ENCODE data around the gene CPNE9.
"Not testable (repeated sequence)": the region's sequence is repeated elsewhere in the genome, so short reads cannot be mapped to it uniquely, and the experiment has no call there.

CPNE9 gene

DNA sequence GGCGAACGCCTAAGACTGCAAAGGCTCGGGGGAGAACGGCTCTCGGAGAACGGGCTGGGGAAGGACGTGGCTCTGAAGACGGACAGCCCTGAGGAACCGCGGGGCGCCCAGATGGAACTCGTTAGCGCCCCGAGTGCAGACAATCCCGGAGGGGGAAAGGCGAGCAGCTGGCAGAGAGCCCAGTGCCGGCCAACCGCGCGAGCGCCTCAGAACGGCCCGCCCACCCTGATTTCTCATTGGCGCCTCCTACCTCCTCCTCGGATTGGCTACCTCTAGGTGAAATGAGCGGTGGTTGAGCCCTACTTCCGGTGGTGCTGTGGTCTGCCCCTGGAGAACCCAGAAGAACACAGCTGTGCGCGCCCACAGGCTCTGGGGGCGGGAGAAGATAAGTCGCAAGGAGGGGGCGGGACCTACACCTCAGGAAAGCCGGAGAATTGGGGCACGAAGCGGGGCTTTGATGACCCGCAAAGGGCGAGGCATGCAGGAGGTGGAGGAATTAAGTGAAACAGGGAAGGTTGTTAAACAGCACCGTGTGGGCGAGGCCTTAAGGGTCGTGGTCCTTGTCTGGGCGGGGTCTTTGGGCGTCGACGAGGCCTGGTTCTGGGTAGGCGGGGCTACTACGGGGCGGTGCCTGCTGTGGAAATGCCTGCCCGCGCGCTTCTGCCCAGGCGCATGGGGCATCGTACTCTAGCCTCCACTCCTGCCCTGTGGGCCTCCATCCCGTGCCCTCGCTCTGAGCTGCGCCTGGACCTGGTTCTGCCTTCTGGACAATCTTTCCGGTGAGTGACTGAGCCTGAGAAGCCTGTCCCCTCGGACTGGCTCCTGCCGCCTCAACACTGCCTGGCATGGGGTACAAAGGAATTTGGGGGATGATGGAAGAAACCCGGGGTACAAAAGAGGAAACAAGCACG is 46.3 kb downstream of the CPNE9 start, which contains the start of gene OGG1:
TSS of gene OGG1 (plus strand) at position 308 of the 911 bp plus-strand sequence. CDS start at position 643, 335 bp downstream.
- DNase-seq = peak; percentile 90

- no peak for DNase-seq
These were observed 47.2 kb downstream of the CPNE9 start for GRCh38 chr3:9750556-9751411.

- DNase-seq = no peak
These were observed 51.0 kb downstream of the CPNE9 start for GRCh38 chr3:9754678-9755077.

GRCh38 chr3:9757427-9757826 is 53.8 kb downstream of the CPNE9 start:
- DNase-seq = no peak

DNA sequence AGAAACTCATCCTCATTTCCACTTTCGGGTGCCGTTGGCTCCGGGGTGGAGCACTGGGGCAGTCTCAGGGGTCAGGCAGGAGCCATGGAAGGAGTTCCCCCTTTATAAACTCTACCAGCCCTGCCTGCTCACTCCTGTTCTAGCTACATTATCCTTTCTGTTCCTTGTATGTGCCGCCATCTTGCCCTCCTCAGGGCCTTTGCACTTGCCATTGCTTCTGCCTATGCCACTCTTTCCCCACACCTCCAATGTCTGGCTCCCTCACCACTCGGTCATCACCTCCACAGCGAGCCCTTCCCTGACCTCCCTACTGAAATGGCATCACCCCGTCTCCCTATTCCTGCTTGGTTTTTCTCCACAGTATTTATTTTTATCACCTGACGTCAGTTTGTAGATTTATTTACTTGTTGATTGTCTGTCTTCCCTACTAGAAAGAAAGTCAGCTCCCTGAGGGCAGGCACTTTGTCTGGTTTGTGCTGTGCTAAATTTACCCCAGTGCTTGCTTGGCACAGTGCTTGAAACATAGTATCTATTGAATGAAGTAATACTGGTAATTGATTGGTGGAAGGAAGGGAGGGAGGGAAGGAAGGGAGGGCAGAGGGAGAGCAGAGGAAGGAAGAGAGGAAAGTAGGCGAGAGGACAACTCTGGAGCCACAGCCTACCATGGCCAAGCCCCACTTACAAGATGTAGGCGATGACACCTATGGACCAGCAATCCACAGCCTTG is 57.3 kb downstream of the CPNE9 start:
- DNase-seq = no peak

DNA sequence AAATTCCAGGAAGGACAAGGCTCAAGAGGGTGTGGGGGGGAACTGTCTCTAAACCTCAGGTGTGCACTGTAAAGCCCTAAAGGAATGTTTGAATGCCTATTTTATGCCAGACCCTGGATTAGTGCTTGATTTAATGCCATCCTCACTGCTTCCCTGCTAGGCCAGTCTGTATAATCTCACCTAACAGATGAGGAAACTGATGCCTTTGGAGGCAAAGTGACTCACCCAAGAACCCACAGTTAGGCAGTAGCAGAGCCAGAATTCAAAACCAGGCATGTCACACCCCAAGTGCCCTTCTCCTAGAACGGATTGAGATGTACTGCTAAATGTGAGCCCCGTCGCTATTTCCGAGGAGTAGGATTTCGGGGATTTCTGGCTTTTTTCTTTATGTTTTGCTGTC is 58.3 kb downstream of the CPNE9 start:
- no peak for DNase-seq

DNA sequence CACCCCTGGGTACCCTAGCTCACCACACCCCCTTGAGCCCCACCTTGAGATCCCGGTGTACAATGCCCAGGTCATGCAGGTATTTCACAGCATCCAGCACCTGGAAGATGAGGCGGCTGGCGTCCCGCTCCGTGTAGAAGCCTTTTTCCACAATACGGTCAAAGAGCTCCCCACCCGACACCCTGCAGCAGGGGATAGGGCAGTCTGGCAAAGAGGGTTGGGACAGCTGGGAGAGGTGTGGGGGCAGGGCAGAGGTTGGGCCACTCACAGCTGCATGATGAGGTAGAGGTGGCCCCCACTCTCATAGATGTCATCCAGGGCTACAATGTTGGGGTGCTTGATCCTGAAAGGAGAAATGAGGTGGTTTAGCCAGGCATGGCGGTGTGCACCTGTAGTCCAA is 59.2 kb downstream of the CPNE9 start:
- no peak for DNase-seq

GRCh38 chr3:9765865-9766264 is 62.2 kb downstream of the CPNE9 start:
- no peak for DNase-seq

DNA sequence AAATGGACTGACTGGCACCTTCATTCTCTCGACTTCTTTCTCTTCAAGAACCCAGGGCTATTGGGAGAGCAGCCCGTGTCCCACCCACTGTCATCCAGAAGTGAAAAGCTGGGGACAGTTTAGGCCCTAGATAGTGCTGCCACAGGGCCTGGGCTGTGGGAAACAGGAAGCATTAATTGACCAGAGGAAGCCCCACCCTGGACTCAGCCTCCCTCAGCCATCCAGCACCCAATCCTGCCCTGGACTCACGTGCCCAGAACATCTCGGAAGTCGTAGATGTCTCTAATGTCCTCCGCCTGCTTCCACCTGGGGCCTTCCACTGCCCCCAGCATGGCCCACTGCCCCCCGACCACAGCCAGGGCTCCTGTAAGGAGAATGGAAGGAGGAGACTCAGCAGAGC is 63.8 kb downstream of the CPNE9 start:
- no peak for DNase-seq

GRCh38 chr3:9768141-9768775 is 64.6 kb downstream of the CPNE9 start:
- no peak for DNase-seq

DNA sequence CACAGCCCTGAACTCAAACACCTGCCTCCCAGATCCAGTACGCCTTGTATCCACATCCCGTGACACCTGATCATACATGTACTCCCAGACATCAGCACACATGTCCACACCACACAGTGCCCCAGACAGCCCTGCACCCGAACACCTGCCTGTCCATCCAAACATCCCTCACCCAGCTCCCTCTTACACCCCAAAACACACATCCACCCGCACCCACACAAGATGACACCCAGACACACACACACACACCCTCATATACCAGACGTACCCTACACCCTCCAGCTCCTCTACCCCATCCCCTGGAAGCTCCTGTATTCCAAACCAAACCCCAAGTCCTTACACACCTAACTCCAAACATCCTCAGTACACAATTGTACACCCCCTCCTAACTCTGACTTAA is 65.4 kb downstream of the CPNE9 start:
- no peak for DNase-seq

- no peak for DNase-seq
These were observed 66.0 kb downstream of the CPNE9 start, which contains the start of gene CAMK1 for GRCh38 chr3:9769426-9770275. TSS of gene CAMK1 (minus strand) at chr3:9769947. CDS start at chr3:9767749, 2,198 bp downstream.

DNA sequence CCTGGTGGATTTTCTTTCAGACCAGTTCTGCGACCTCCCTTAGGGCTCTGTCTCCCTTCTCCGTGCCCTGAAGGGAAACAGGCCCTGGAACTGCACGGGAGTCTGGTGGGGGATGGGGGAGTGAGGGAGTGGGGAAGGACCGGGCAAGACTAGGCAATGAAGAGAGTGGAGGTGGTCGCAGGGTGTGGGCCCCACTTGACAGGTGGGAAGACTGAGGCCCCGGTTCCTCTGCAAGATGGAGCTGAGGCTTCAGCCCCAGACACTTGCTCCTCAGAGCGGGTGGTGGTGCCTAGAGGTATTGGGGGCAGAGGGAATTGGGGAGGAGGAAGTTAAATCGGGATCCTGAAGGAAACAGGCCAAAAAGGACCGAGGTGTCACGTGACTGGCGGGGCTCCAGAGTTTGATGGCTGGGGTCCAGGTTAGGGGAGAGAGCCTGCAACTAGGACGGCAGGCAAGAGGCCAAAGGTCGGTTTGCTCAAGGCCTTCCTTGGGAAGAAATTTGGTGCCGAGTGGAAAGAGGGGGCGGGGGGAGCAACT is 66.7 kb downstream of the CPNE9 start:
- no peak for DNase-seq

DNA sequence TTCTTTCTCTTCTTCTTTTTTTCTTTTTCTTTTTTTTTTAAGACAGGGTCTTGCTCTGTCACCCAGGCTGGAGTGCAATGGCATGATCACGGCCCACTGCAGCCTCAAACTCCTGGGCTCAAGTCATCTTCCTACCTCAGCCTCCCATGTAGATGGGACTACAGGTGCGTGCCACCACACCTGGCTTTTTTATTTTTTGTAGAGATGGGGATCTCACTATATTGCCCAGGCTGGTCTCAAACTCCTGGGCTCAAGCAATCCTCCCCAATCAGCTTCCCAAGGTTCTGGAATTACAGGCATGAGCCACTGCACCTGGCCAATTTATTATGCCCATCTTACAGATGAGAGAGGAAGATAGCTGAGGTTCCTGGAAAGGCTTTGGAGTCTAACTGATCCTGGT is 67.4 kb downstream of the CPNE9 start:
- not testable (repeated sequence) for DNase-seq

- DNase-seq = no peak
These were observed 73.5 kb downstream of the CPNE9 start for GRCh38 chr3:9776896-9777693.

GRCh38 chr3:9777694-9778021 is 74.0 kb downstream of the CPNE9 start:
- DNase-seq = no peak

GRCh38 chr3:9778143-9779074 is 74.8 kb downstream of the CPNE9 start:
- no peak for DNase-seq

GRCh38 chr3:9779075-9779593 is 75.5 kb downstream of the CPNE9 start:
- no peak for DNase-seq
